NCI-H146 treated with DMSO at 0.1 percent for 48 hours (cell line): ENCODE data around the gene ZNF500.

Experiments
- DNase-seq: peaks from one replicate; lab custom pipeline; 2025; ENCODE audit not compliant: unreplicated experiment; lab: John Stamatoyannopoulos, UW

Gene ZNF500

GRCh38 chr16:4775005-4775404 is 8.0 kb upstream of the ZNF500 start:
- no peak for DNase-seq

- no peak for DNase-seq
These were observed 5.4 kb upstream of the ZNF500 start for GRCh38 chr16:4772351-4772750.

- no peak for DNase-seq
These were observed 4.7 kb upstream of the ZNF500 start for GRCh38 chr16:4771646-4772045.

- peak; percentile 8 for DNase-seq
These were observed 2.3 kb upstream of the ZNF500 start for GRCh38 chr16:4769306-4769638.

GRCh38 chr16:4768549-4769305 is 1.8 kb upstream of the ZNF500 start:
- peak; percentile 90 for DNase-seq

- DNase-seq, result peak; percentile 74
These were observed 1.0 kb upstream of the ZNF500 start for GRCh38 chr16:4767872-4768548.

GRCh38 chr16:4765511-4766474 is 1.2 kb downstream of the ZNF500 start:
- peak; percentile 9 for DNase-seq

GRCh38 chr16:4763791-4764190 is 3.2 kb downstream of the ZNF500 start:
- no peak for DNase-seq

- DNase-seq, result no peak
These were observed 4.8 kb downstream of the ZNF500 start for GRCh38 chr16:4762205-4762604.

GRCh38 chr16:4760221-4760910 is 6.6 kb downstream of the ZNF500 start:
- no peak for DNase-seq

GRCh38 chr16:4755687-4756086 is 11.3 kb downstream of the ZNF500 start:
- no peak for DNase-seq

- no peak for DNase-seq
These were observed 12.1 kb downstream of the ZNF500 start for GRCh38 chr16:4754865-4755264.

GRCh38 chr16:4753227-4753626 is 13.7 kb downstream of the ZNF500 start:
- DNase-seq, result no peak

GRCh38 chr16:4752351-4753100 is 14.4 kb downstream of the ZNF500 start:
- DNase-seq, result no peak

- DNase-seq, result no peak
These were observed 16.1 kb downstream of the ZNF500 start for GRCh38 chr16:4750896-4751295.

GRCh38 chr16:4749700-4750257 is 17.2 kb downstream of the ZNF500 start:
- no peak for DNase-seq

GRCh38 chr16:4748682-4749411 is 18.1 kb downstream of the ZNF500 start:
- DNase-seq, result no peak

GRCh38 chr16:4747906-4748681 is 18.9 kb downstream of the ZNF500 start:
- no peak for DNase-seq
